Hepatocyte (in vitro differentiated cells): Measurements from ENCODE around the gene PCCA. TPM values are rescaled to one million over a fixed set of nuclear protein-coding genes. Genes with fewer than 3 reads are reported as not detected.

Experiments
- DNase-seq: peaks from one replicate; pipeline ENCODE4 v3.0.0-alpha.2; 2016; ENCODE audit warnings: low spot score
- H2AFZ ChIP-seq: fragments of 200-600 bp; sonication (generic); 2 replicates; pipeline ENCODE4 v1.6.0; 2016; ENCODE audit warnings: antibody characterized with exemption, mild to moderate bottlenecking
- H3K27ac ChIP-seq: fragments of 200-600 bp; sonication (generic); 2 replicates; pipeline ENCODE4 v1.5.1; 2016; ENCODE audit warnings: mild to moderate bottlenecking
- H3K27me3 ChIP-seq: fragments of 200-600 bp; sonication (generic); 2 replicates; pipeline ENCODE4 v1.6.1; 2016
- H3K36me3 ChIP-seq: fragments of 200-600 bp; sonication (generic); replicated peaks from 2 replicates; pipeline ENCODE4 v1.5.1; 2016; ENCODE audit warnings: low read depth; ENCODE audit not compliant: insufficient read depth
- H3K4me1 ChIP-seq: fragments of 200-600 bp; sonication (generic); 2 replicates; pipeline ENCODE4 v1.5.1; 2016; ENCODE audit warnings: mild to moderate bottlenecking, moderate library complexity; ENCODE audit not compliant: insufficient read depth
- H3K4me2 ChIP-seq: fragments of 200-600 bp; sonication (generic); 2 replicates; pipeline ENCODE4 v1.6.0; 2016
- H3K4me3 ChIP-seq: fragments of 200-600 bp; sonication (generic); 2 replicates; pipeline ENCODE4 v1.5.1; 2016; ENCODE audit warnings: mild to moderate bottlenecking
- H3K79me2 ChIP-seq: fragments of 200-600 bp; sonication (generic); 2 replicates; pipeline ENCODE4 v1.6.0; 2017; ENCODE audit warnings: mild to moderate bottlenecking
- H3K9me2 ChIP-seq: fragments of 200-600 bp; sonication (generic); replicated peaks from 2 replicates; pipeline ENCODE4 v1.6.0; 2017; ENCODE audit warnings: mild to moderate bottlenecking; ENCODE audit not compliant: insufficient read depth
- H3K9me3 ChIP-seq: fragments of 200-600 bp; sonication (generic); 2 replicates; pipeline ENCODE4 v1.5.1; 2016; ENCODE audit warnings: low read depth, mild to moderate bottlenecking
- H4K20me1 ChIP-seq: fragments of 200-600 bp; sonication (generic); 2 replicates; pipeline ENCODE4 v1.6.0; 2016; ENCODE audit warnings: mild to moderate bottlenecking; ENCODE audit not compliant: insufficient read depth, poor library complexity, severe bottlenecking
- EZH2 ChIP-seq: fragments of 200-600 bp; sonication (generic); IDR thresholded peaks from 2 replicates; pipeline ENCODE4 v1.6.1; 2016; ENCODE audit warnings: antibody characterized with exemption, mild to moderate bottlenecking, borderline replicate concordance
- EZH2phosphoT487 ChIP-seq: fragments of 200-600 bp; sonication (generic); IDR thresholded peaks from one replicate; pipeline ENCODE4 v1.6.1; 2018; ENCODE audit warnings: antibody characterized with exemption, mild to moderate bottlenecking, low read depth, moderate library complexity; ENCODE audit not compliant: unreplicated experiment, severe bottlenecking
- WGBS: methylation state at CpG from one replicate; pipeline ENCODE4 v1.1.6; 2016; ENCODE audit warnings: low lambda C conversion rate; ENCODE audit errors: missing lambda C conversion rate; 5-methylcytosine and 5-hydroxymethylcytosine counted together
- polyA plus RNA-seq: library from polyadenylated mRNA; unstranded; fragments of >200 nt; fragmentation: Nextera tagmentation; extraction: Ambion mirVana; gene quantifications from 2 replicates; pipeline ENCODE4 v1.2.1, GENCODE V29; 2016
- total RNA-seq: library from RNA; depleted of rRNA; stranded (reverse); fragments of >200 nt; gene quantifications from 2 replicates; pipeline ENCODE4 v1.2.3, GENCODE V29; 2014
- TF ChIP-seq, protein P1 (sequence below): fragments of 200-600 bp; sonication (generic); IDR thresholded peaks from 2 replicates; pipeline ENCODE4 v1.5.1; 2016; ENCODE audit warnings: antibody characterized with exemption, mild to moderate bottlenecking; ENCODE audit not compliant: poor library complexity

The PCCA gene
- total and polyA plus RNA-seq, 2 experiments from 2014 or later = 23.6 to 28.2 TPM

DNA sequence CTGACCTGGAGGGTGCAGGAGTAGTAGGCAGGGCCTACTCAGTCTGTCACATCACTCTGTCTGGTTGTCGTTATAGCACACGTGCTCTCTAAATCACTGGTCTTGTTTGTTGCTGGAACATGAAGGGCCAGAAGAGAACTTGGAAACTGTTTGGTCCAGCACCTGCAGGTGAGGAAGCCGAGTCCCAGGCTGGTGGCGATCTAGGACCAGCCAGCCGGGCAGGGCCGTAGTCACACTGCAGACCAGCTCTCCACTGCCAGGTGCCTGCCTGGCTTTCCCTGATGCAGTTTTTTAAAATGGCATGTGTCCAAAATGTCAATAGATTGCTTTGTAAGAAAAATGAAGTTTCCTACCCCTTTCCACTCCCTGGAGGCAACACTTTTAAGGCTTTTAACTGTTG, 446.0 kb downstream of the PCCA start:
- Histone ChIP-seq H2AFZ (no peak overlapping the region), H3K36me3 (no peaks in the 10 kb centered on the region), H3K4me1 (peaks cover 6% of the 10 kb centered on the region), H3K27me3 (no peaks in the 10 kb centered on the region), H3K4me2 (no peak overlapping the region), H3K9me3 (no peaks in the 10 kb centered on the region), H3K79me2 (no peaks in the 10 kb centered on the region), H3K27ac (no peak overlapping the region), H4K20me1 (no peaks in the 10 kb centered on the region), H3K9me2 (no peaks in the 10 kb centered on the region), H3K4me3 (no peak overlapping the region)
- TF ChIP-seq EZH2phosphoT487 = no peak
- no peak for TF ChIP-seq EZH2
- TF ChIP-seq, protein P1, sequence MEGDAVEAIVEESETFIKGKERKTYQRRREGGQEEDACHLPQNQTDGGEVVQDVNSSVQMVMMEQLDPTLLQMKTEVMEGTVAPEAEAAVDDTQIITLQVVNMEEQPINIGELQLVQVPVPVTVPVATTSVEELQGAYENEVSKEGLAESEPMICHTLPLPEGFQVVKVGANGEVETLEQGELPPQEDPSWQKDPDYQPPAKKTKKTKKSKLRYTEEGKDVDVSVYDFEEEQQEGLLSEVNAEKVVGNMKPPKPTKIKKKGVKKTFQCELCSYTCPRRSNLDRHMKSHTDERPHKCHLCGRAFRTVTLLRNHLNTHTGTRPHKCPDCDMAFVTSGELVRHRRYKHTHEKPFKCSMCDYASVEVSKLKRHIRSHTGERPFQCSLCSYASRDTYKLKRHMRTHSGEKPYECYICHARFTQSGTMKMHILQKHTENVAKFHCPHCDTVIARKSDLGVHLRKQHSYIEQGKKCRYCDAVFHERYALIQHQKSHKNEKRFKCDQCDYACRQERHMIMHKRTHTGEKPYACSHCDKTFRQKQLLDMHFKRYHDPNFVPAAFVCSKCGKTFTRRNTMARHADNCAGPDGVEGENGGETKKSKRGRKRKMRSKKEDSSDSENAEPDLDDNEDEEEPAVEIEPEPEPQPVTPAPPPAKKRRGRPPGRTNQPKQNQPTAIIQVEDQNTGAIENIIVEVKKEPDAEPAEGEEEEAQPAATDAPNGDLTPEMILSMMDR = no peak
- DNase-seq = no peak
- 94% methylated on average over 6 of the region's 6 CpGs for WGBS

DNA sequence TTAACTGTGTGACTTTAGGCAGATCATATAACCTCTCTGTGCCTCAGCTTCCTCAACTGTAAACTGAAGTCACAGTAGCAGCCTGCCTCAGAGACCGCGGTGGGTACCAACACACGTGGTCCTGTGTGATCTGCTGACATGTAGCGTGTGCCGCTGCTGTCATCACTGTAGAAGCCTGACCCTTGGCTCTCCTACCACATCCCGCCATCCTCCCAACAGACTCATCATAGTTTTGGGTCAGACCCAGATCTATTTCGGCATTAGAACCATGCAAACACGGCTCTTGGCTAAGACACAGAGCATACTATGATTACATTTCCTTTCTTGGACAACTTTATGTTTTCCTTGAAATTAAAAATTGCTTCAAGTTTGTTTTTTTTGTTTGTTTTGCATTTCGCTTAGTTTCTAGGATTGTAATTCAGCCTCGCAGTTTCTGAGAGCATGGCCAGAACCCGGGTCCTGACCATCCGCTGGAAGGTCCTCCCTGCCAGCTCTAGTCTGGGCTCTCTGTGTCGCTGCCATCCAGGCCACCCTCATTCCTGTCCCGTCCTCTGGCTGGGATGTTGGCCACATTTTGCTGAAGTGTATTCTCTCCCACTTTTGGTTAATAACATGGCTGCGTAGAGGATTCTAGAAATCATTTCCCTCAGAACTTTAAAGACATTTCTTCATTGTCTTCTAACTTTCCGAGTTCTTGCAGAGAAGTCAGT, 446.7 kb downstream of the PCCA start:
- Histone ChIP-seq H3K27me3 (no peaks in the 10 kb centered on the region), H3K4me2 (no peak overlapping the region), H3K79me2 (no peaks in the 10 kb centered on the region), H2AFZ (no peak overlapping the region), H3K9me3 (no peaks in the 10 kb centered on the region), H3K27ac (no peak overlapping the region), H3K4me3 (no peak overlapping the region), H3K9me2 (no peaks in the 10 kb centered on the region), H3K36me3 (no peaks in the 10 kb centered on the region), H4K20me1 (no peaks in the 10 kb centered on the region), H3K4me1 (peaks cover 10% of the 10 kb centered on the region)
- WGBS = 96% methylated on average over 16 of the region's 16 CpGs
- no peak for DNase-seq
- TF ChIP-seq EZH2 (no peak), EZH2phosphoT487 (no peak)
- TF ChIP-seq, protein P1 = no peak

DNA sequence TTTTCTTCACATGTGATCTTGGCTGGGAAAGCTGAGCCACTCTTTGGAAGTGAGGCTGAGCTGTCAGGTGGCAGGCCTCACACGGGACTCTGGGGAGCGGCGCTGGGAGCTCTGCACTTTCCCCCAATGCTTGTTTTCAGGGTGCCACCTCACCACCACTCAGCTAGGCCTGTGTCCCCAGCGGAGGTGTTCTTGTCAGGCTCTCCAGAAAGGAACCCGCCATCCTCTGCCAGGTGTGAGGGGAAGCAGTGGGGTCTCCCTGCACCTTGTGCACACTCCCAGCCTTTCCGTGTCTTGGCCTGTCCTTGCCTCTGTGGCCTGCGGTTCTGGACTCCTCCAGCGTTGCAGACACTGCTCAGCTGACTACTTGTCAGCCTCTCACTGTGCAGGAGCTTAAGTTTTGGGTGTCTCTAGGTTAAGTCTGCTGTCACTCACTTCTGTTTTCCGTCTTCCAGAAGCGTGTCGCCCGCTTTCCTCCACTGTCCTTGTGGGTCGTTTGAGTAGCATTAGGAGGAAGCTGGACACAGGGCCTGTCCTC, 447.8 kb downstream of the PCCA start:
- Histone ChIP-seq H3K4me3 (no peak overlapping the region), H3K4me1 (peaks cover 11% of the 10 kb centered on the region), H2AFZ (no peak overlapping the region), H3K27ac (no peak overlapping the region), H3K27me3 (no peaks in the 10 kb centered on the region), H3K4me2 (no peak overlapping the region), H3K9me2 (no peaks in the 10 kb centered on the region), H3K36me3 (no peaks in the 10 kb centered on the region), H4K20me1 (no peaks in the 10 kb centered on the region), H3K79me2 (no peaks in the 10 kb centered on the region), H3K9me3 (no peaks in the 10 kb centered on the region)
- TF ChIP-seq EZH2phosphoT487 (no peak), EZH2 (no peak)
- TF ChIP-seq, protein P1 = no peak
- WGBS = 85% methylated on average over 13 of the region's 13 CpGs
- DNase-seq = no peak
